GM19328 (cell line): ENCODE data around the gene AP2B1.

Experiments used
- ATAC-seq: cut with Tn5 transposase; IDR thresholded peaks from one replicate; pipeline ENCODE4 v1.9.1; 2021; ENCODE audit warnings: mild to moderate bottlenecking, moderate library complexity; ENCODE audit not compliant: unreplicated experiment

The AP2B1 gene

GRCh38 chr17:35726127-35726952, 139.2 kb downstream of the AP2B1 start:
- ATAC-seq = no peak

- ATAC-seq = no peak
Observed at GRCh38 chr17:35726953-35727460, 139.9 kb downstream of the AP2B1 start.

GRCh38 chr17:35727635-35728034, 140.5 kb downstream of the AP2B1 start:
- no peak for ATAC-seq

- no peak for ATAC-seq
Observed at GRCh38 chr17:35728551-35728950, 141.4 kb downstream of the AP2B1 start.

- no peak for ATAC-seq
Observed at GRCh38 chr17:35729405-35729833, 142.3 kb downstream of the AP2B1 start.

GRCh38 chr17:35730400-35731005, 143.4 kb downstream of the AP2B1 start:
- no peak for ATAC-seq

GRCh38 chr17:35731239-35731916, 144.3 kb downstream of the AP2B1 start, which contains the start of gene RASL10B:
Gene RASL10B, plus strand, starts transcription at chr17:35731639. Its CDS starts 3,546 bp downstream, at chr17:35735185.
- no peak for ATAC-seq

GRCh38 chr17:35731917-35732805, 145.0 kb downstream of the AP2B1 start:
- ATAC-seq = no peak

GRCh38 chr17:35732806-35733136, 145.6 kb downstream of the AP2B1 start:
- no peak for ATAC-seq

GRCh38 chr17:35733366-35733765, 146.2 kb downstream of the AP2B1 start:
- no peak for ATAC-seq

- no peak for ATAC-seq
Observed at GRCh38 chr17:35734396-35734795, 147.3 kb downstream of the AP2B1 start.

- no peak for ATAC-seq
Observed at GRCh38 chr17:35735036-35735805, 148.1 kb downstream of the AP2B1 start.

- no peak for ATAC-seq
Observed at GRCh38 chr17:35736236-35736635, 149.1 kb downstream of the AP2B1 start.

- ATAC-seq = no peak
Observed at GRCh38 chr17:35738519-35739133, 151.5 kb downstream of the AP2B1 start.

GRCh38 chr17:35740216-35740615, 153.1 kb downstream of the AP2B1 start:
- no peak for ATAC-seq

- no peak for ATAC-seq
Observed at GRCh38 chr17:35740997-35741931, 154.1 kb downstream of the AP2B1 start.

- no peak for ATAC-seq
Observed at GRCh38 chr17:35742496-35742895, 155.4 kb downstream of the AP2B1 start.

- no peak for ATAC-seq
Observed at GRCh38 chr17:35742896-35743477, 155.9 kb downstream of the AP2B1 start.
